DOHH2 (cell line): Measurements from ENCODE around the gene LSM3.

Source experiments
- H3F3A ChIP-seq: fragments of 200-600 bp; sonication (generic), shearing (Covaris generic); 2 replicates; pipeline ENCODE4 v1.6.0; 2016; ENCODE audit warnings: antibody characterized with exemption, mild to moderate bottlenecking; ENCODE audit not compliant: control insufficient read depth, insufficient read depth
- H3K27ac ChIP-seq: fragments of 200-600 bp; sonication (generic); 2 replicates; pipeline ENCODE4 v1.5.1; 2014; ENCODE audit warnings: low read depth, mild to moderate bottlenecking, low read length, moderate library complexity
- H3K27me3 ChIP-seq: fragments of 200-600 bp; sonication (generic); 2 replicates; pipeline ENCODE4 v1.6.1; 2014; ENCODE audit warnings: mild to moderate bottlenecking, low read length, mixed read lengths; ENCODE audit not compliant: control insufficient read depth
- H3K36me3 ChIP-seq: fragments of 200-600 bp; sonication (generic); 2 replicates; pipeline ENCODE4 v1.6.1; 2014; ENCODE audit warnings: mild to moderate bottlenecking, low read length, moderate library complexity, mixed read lengths; ENCODE audit not compliant: control insufficient read depth
- H3K4me1 ChIP-seq: fragments of 200-600 bp; sonication (generic); 2 replicates; pipeline ENCODE4 v1.6.1; 2014; ENCODE audit warnings: mild to moderate bottlenecking, low read length, mixed read lengths; ENCODE audit not compliant: control insufficient read depth
- H3K4me2 ChIP-seq: fragments of 200-600 bp; sonication (generic); 2 replicates; pipeline ENCODE4 v1.6.0; 2014; ENCODE audit warnings: mild to moderate bottlenecking, low read length, moderate library complexity
- H3K4me3 ChIP-seq: fragments of 200-600 bp; sonication (generic); 2 replicates; pipeline ENCODE4 v1.5.1; 2014; ENCODE audit warnings: mild to moderate bottlenecking, low read length, mixed read lengths
- H3K79me2 ChIP-seq: fragments of 200-600 bp; sonication (generic); 2 replicates; pipeline ENCODE4 v1.6.1; 2014; ENCODE audit warnings: mild to moderate bottlenecking, low read length, mixed read lengths; ENCODE audit not compliant: control insufficient read depth
- H3K9me2 ChIP-seq: fragments of 200-600 bp; sonication (generic); replicated peaks from 2 replicates; pipeline ENCODE4 v1.6.1; 2014; ENCODE audit warnings: mild to moderate bottlenecking, low read length, mixed read lengths; ENCODE audit not compliant: control insufficient read depth
- H3K9me3 ChIP-seq: fragments of 200-600 bp; sonication (generic); 2 replicates; pipeline ENCODE4 v1.6.1; 2014; ENCODE audit warnings: antibody characterized with exemption, low read length, mixed read lengths; ENCODE audit not compliant: control insufficient read depth, insufficient read depth
- H4K20me1 ChIP-seq: fragments of 200-600 bp; sonication (generic); 2 replicates; pipeline ENCODE4 v1.6.0; 2014; ENCODE audit warnings: low read depth, mild to moderate bottlenecking, antibody characterized with exemption, low read length, moderate library complexity; ENCODE audit not compliant: control insufficient read depth, insufficient read depth
- EZH2phosphoT487 ChIP-seq: fragments of 200-600 bp; sonication (generic); IDR thresholded peaks from 2 replicates; pipeline ENCODE4 v1.6.1; 2017; ENCODE audit warnings: borderline replicate concordance, mild to moderate bottlenecking, antibody characterized with exemption, low read length, moderate library complexity, mixed read lengths
- TF ChIP-seq, protein P1 (sequence below): fragments of 200-600 bp; sonication (generic); IDR thresholded peaks from one replicate; pipeline ENCODE4 v1.5.1; 2014; ENCODE audit warnings: antibody characterized with exemption, mild to moderate bottlenecking, low read depth, low read length; ENCODE audit not compliant: poor library complexity, severe bottlenecking

The LSM3 gene

DNA sequence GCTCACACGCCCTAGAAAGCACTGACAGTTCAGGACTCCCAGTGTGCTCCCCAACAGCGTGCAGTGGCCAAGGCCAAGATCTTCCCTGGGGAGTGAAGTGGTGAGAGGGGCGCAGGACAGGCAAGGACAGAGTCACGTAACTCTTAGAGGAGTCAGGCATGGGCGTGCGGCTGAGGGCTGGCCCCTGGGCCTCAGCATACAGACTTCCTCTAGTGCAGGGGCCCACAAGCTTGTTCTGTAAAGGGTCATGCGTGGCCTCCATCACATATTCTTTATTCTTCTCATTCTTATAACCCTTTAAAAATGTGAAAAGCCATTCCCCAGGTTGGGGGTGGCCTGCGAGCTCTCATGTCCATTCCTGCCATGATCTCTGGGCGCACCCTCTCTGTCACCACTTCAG lies 28.5 kb upstream of the LSM3 start:
- H3K9me2 ChIP-seq, result no peaks in the 10 kb centered on the region
- H3K4me2 ChIP-seq, result no peak overlapping the region
- H3K27me3 ChIP-seq, result no peaks in the 10 kb centered on the region
- H3K4me1 ChIP-seq, result no peaks in the 10 kb centered on the region
- H4K20me1 ChIP-seq, result no peaks in the 10 kb centered on the region
- H3F3A ChIP-seq, result no peaks in the 10 kb centered on the region; the same call in 1 of the 2 replicates
- 0 out of 2 replicates have a peak, but pooled peaks cover 2% of the 10 kb centered on the region for H3K79me2 ChIP-seq
- peaks cover 66% of the 10 kb centered on the region for H3K36me3 ChIP-seq
- H3K9me3 ChIP-seq, result no peaks in the 10 kb centered on the region
- H3K27ac ChIP-seq, result no peak overlapping the region
- no peak overlapping the region for H3K4me3 ChIP-seq
- no peak for TF ChIP-seq EZH2phosphoT487
- TF ChIP-seq, protein P1, sequence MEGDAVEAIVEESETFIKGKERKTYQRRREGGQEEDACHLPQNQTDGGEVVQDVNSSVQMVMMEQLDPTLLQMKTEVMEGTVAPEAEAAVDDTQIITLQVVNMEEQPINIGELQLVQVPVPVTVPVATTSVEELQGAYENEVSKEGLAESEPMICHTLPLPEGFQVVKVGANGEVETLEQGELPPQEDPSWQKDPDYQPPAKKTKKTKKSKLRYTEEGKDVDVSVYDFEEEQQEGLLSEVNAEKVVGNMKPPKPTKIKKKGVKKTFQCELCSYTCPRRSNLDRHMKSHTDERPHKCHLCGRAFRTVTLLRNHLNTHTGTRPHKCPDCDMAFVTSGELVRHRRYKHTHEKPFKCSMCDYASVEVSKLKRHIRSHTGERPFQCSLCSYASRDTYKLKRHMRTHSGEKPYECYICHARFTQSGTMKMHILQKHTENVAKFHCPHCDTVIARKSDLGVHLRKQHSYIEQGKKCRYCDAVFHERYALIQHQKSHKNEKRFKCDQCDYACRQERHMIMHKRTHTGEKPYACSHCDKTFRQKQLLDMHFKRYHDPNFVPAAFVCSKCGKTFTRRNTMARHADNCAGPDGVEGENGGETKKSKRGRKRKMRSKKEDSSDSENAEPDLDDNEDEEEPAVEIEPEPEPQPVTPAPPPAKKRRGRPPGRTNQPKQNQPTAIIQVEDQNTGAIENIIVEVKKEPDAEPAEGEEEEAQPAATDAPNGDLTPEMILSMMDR, result no peak

DNA sequence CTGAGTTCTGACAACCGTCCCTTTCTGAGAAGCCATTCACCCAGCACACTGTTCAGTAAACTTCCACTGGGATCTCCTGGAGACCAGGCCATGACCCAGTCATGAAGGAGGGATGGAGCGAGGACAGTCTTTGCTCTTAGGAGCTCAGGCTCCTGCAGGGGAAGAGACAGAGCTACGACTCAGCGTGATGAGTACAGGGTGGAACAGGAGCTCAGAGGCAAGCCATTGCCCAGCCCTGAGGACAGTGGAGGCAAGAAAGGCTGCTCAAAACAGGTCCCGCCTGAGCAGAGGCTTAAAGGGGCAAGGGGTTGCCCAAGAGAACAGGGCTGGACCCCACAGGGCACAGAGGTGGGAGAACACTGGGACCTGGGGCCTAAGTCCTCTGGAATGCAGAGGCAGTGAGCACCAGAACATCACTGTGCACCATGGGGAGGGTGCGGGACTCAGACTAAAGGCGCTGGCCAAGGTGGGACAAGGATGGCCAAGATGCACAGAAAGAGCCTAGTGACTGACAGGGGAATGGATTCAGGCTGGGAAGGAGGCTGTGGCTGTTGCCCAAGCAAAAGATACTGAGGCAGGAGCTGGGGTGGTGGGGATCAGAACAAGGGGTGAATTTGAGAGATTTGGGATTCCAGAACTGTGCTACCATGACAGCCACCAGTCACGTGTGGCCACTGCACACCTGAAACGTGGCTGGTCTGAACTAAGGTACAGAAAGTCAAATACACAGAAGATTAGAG lies 28.0 kb upstream of the LSM3 start:
- H3K9me2 ChIP-seq, result no peaks in the 10 kb centered on the region
- no peak overlapping the region for H3K27ac ChIP-seq
- no peaks in the 10 kb centered on the region for H3K4me1 ChIP-seq
- no peaks in the 10 kb centered on the region for H3K27me3 ChIP-seq
- H3K9me3 ChIP-seq, result no peaks in the 10 kb centered on the region
- H3K79me2 ChIP-seq, result 0 out of 2 replicates have a peak, but pooled peaks cover 2% of the 10 kb centered on the region
- no peak overlapping the region for H3K4me2 ChIP-seq
- TF ChIP-seq, protein P1, result no peak
- TF ChIP-seq EZH2phosphoT487, result no peak
- H3K36me3 ChIP-seq, result peaks cover 62% of the 10 kb centered on the region
- no peaks in the 10 kb centered on the region for H3F3A ChIP-seq
- H3K4me3 ChIP-seq, result no peak overlapping the region
- H4K20me1 ChIP-seq, result no peaks in the 10 kb centered on the region

DNA sequence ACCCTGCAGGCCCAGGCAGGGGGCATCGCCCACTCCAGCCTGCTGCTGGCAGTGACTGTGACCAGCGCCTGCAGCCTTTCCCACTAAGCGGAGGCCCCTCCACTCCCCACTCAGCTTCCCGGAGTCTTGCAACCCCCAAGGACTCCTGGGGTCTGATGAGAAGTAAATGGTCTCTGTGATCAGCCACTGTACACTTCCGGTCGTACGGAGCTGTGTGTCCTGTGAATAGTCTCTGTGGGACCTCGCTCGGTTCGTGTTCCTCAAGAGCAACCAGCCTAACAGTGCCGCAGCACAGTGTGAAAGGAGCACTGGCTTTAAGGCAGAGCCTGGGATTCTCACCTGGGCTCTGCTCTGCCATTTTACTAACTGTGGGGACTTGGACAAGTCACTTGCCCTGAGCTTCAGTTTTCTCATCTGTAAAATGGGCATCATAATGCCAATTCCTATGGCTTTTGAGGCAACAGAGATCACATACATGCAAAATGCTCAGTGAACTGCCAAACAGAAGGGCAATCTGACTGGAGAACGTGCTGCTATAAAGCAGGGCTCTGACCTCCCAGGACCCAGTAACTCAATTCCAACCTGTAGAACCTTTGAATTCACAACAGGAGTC lies 27.0 kb upstream of the LSM3 start:
- Histone ChIP-seq H3K9me2 (no peaks in the 10 kb centered on the region), H3K36me3 (peaks cover 63% of the 10 kb centered on the region)

More for the DNA sequence above, 27.0 kb upstream of the LSM3 start:
- Histone ChIP-seq H3K4me2 (no peak overlapping the region), H3K4me1 (no peaks in the 10 kb centered on the region), H3K4me3 (no peak overlapping the region), H3F3A (no peaks in the 10 kb centered on the region), H3K27ac (no peak overlapping the region), H3K9me3 (no peaks in the 10 kb centered on the region), H3K79me2 (0 out of 2 replicates have a peak, but pooled peaks cover 2% of the 10 kb centered on the region), H4K20me1 (no peaks in the 10 kb centered on the region), H3K27me3 (no peaks in the 10 kb centered on the region)
- no peak for TF ChIP-seq EZH2phosphoT487
- TF ChIP-seq, protein P1, result no peak
